Measurements from ENCODE around the gene ZNF490. TPM values are rescaled to one million over a fixed set of nuclear protein-coding genes. Genes with fewer than 3 reads are reported as not detected.
"Not testable (repeated sequence)": the region's sequence is repeated elsewhere in the genome, so short reads cannot be mapped to it uniquely, and the experiment has no call there.

ZNF490 gene
- total RNA-seq, 1 donor from 2014 or later, result 7.9 TPM

GRCh38 chr19:12629215-12629614 is 18.6 kb upstream of the ZNF490 start:
- FAIRE-seq (no peak), DNase-seq (ENCODE audit: low read depth) (no peak)
- TF ChIP-seq CTCF (IDR thresholded peaks at IDR 0.05; ENCODE audit: insufficient read depth, low read length, severe bottlenecking), result no peak
- Histone ChIP-seq H3K36me3 (ENCODE audit: control insufficient read depth, insufficient read depth, low read length) (peaks cover 13% of the 10 kb centered on the region), H3K4me3 (ENCODE audit: low read depth, low read length) (no peak overlapping the region), H3K27me3 (ENCODE audit: control insufficient read depth, insufficient read depth, low read length) (no peaks in the 10 kb centered on the region)

- Histone ChIP-seq H3K27me3 (ENCODE audit: control insufficient read depth, insufficient read depth, low read length) (no peaks in the 10 kb centered on the region), H3K4me3 (ENCODE audit: low read depth, low read length) (no peak overlapping the region), H3K36me3 (ENCODE audit: control insufficient read depth, insufficient read depth, low read length) (peaks cover 16% of the 10 kb centered on the region)
- FAIRE-seq, result no peak
- peak; percentile 7 for DNase-seq (ENCODE audit: low read depth)
- TF ChIP-seq CTCF (IDR thresholded peaks at IDR 0.05; ENCODE audit: insufficient read depth, low read length, severe bottlenecking), result no peak
Observed at GRCh38 chr19:12628040-12629022, 17.7 kb upstream of the ZNF490 start.

- H3K36me3 ChIP-seq (ENCODE audit: control insufficient read depth, insufficient read depth, low read length), result peaks cover 16% of the 10 kb centered on the region
- no peak for FAIRE-seq
- TF ChIP-seq CTCF (IDR thresholded peaks at IDR 0.05; ENCODE audit: insufficient read depth, low read length, severe bottlenecking), result no peak
Observed at GRCh38 chr19:12626958-12627357, 16.3 kb upstream of the ZNF490 start.

GRCh38 chr19:12623361-12624031 is 12.9 kb upstream of the ZNF490 start:
- DNase-seq (ENCODE audit: low read depth) (no peak), FAIRE-seq (no peak)
- peaks cover 16% of the 10 kb centered on the region for H3K36me3 ChIP-seq (ENCODE audit: control insufficient read depth, insufficient read depth, low read length)
- no peak overlapping the region for H3K4me3 ChIP-seq (ENCODE audit: low read depth, low read length)
- H3K27me3 ChIP-seq (ENCODE audit: control insufficient read depth, insufficient read depth, low read length), result no peaks in the 10 kb centered on the region
- TF ChIP-seq CTCF (IDR thresholded peaks at IDR 0.05; ENCODE audit: insufficient read depth, low read length, severe bottlenecking), result no peak

More at GRCh38 chr19:12626958-12627357, 16.3 kb upstream of the ZNF490 start:
- DNase-seq (ENCODE audit: low read depth), result no peak
- Histone ChIP-seq H3K27me3 (ENCODE audit: control insufficient read depth, insufficient read depth, low read length) (no peaks in the 10 kb centered on the region), H3K4me3 (ENCODE audit: low read depth, low read length) (no peak overlapping the region)

- FAIRE-seq; H3K36me3 ChIP-seq (ENCODE audit: control insufficient read depth, insufficient read depth, low read length): not testable (repeated sequence)
Observed at GRCh38 chr19:12621253-12622024, 10.8 kb upstream of the ZNF490 start.

More at GRCh38 chr19:12621253-12622024, 10.8 kb upstream of the ZNF490 start:
- not testable (repeated sequence) for H3K27me3 ChIP-seq (ENCODE audit: control insufficient read depth, insufficient read depth, low read length); DNase-seq (ENCODE audit: low read depth); H3K4me3 ChIP-seq (ENCODE audit: low read depth, low read length)

Data from bronchial epithelial cell (primary cell).